A549 (cell line): ENCODE data around the gene SHMT2. TPM values are rescaled to one million over a fixed set of nuclear protein-coding genes. Genes with fewer than 3 reads are reported as not detected.

Experiments
- ATAC-seq, 2 experiments: fragments of 200-7000 bp in 1 of 2; fragments of >200 bp in 1 of 2; cut with Nextera tagmentation in 1 of 2; cut with Tn5 transposase in 1 of 2; 3 replicates each; pipeline versions ENCODE4 v1.8.0 to v1.9.1; 2018 to 2020; ENCODE audit warnings: mild to moderate bottlenecking in 1 of 2, moderate library complexity in 1 of 2
- CTCF ChIA-PET: fragments of 300-600 bp; sonication (Branson Sonifier 250); formaldehyde crosslinking; extraction: SDS; loops from one replicate; lab custom pipeline; 2021; ENCODE audit warnings: antibody characterized with exemption, inconsistent platforms; lab: Yijun Ruan, JAX
- POLR2A ChIA-PET: fragments of 350-600 bp; formaldehyde crosslinking; extraction: SDS; loops from one replicate; lab custom pipeline; 2021; ENCODE audit warnings: antibody characterized with exemption, inconsistent platforms; lab: Yijun Ruan, JAX
- DNase-seq, 2 experiments: peaks; one replicate each; pipeline versions ENCODE4 v3.0.0 to v3.0.0-alpha.2; 2011 to 2016; ENCODE audit warnings: low read depth in 1 of 2, low spot score in 1 of 2
- FAIRE-seq: peaks from 2 replicates; lab custom pipeline; 2011; peaks lifted over from hg19 to GRCh38; lab: Jason Lieb, UNC
- H3K27ac ChIP-seq, 2 experiments: fragments of >200 bp; sonication (Bioruptor Twin); formaldehyde crosslinking; 3 replicates each; pipeline ENCODE4 v1.5.1; 2016 to 2017
- H3K4me1 ChIP-seq: fragments of >200 bp; sonication (Bioruptor Twin); formaldehyde crosslinking; 3 replicates; pipeline ENCODE4 v1.6.1; 2016
- H3K4me2 ChIP-seq: fragments of >200 bp; sonication (Bioruptor Twin); formaldehyde crosslinking; 3 replicates; pipeline ENCODE4 v1.6.1; 2016
- H3K4me3 ChIP-seq: fragments of >200 bp; sonication (Bioruptor Twin); formaldehyde crosslinking; 3 replicates; pipeline ENCODE4 v1.5.1; 2016
- H3K9me3 ChIP-seq: fragments of >200 bp; sonication (Bioruptor Twin); formaldehyde crosslinking; 3 replicates; pipeline ENCODE4 v1.6.1; 2016
- CBX2 ChIP-seq: fragments of 200-600 bp; sonication (generic); IDR thresholded peaks from 2 replicates; pipeline ENCODE4 v1.6.1; 2016; ENCODE audit warnings: low read depth, mild to moderate bottlenecking, borderline replicate concordance
- CEBPB ChIP-seq, 2 experiments: fragments of >200 bp in 1 of 2; sonication (Bioruptor Twin) in 1 of 2; formaldehyde crosslinking in 1 of 2; IDR thresholded peaks; 2 replicates each; pipeline ENCODE4 v1.6.1; 2012 to 2016
- CHD2 ChIP-seq: fragments of 150-350 bp; IDR thresholded peaks from 2 replicates; pipeline ENCODE4 v1.6.1; 2014; ENCODE audit warnings: low read length; ENCODE audit not compliant: partially characterized antibody
- EHF ChIP-seq: fragments of 250-450 bp; sonication (Bioruptor Pico); IDR thresholded peaks from 2 replicates; pipeline ENCODE4 v1.5.0; 2020; ENCODE audit warnings: mild to moderate bottlenecking
- FOXS1 ChIP-seq: fragments of 250-450 bp; sonication (Bioruptor Pico); IDR thresholded peaks from 2 replicates; pipeline ENCODE4 v1.5.0; 2020; ENCODE audit warnings: mild to moderate bottlenecking, moderate library complexity
- HDAC2 ChIP-seq: fragments of 200-600 bp; sonication (generic); IDR thresholded peaks from 2 replicates; pipeline ENCODE4 v1.6.1; 2016
- HOXB5 ChIP-seq: fragments of 250-450 bp; sonication (Bioruptor Pico); IDR thresholded peaks from 2 replicates; pipeline ENCODE4 v1.5.0; 2020; ENCODE audit warnings: mild to moderate bottlenecking, moderate library complexity
- JUN ChIP-seq, 2 experiments: fragments of >200 bp; sonication (Bioruptor Twin); formaldehyde crosslinking; IDR thresholded peaks; 2 replicates in 1 of 2; 3 replicates in 1 of 2; pipeline ENCODE4 v1.6.1; 2016 to 2017
- JUNB ChIP-seq: fragments of >200 bp; sonication (Bioruptor Twin); formaldehyde crosslinking; IDR thresholded peaks from 2 replicates; pipeline ENCODE4 v1.6.1; 2016
- MAZ ChIP-seq: fragments of 150-350 bp; IDR thresholded peaks from 2 replicates; pipeline ENCODE4 v1.6.1; 2014; ENCODE audit warnings: antibody characterized with exemption, low read depth, low read length, borderline replicate concordance
- MYC ChIP-seq: IDR thresholded peaks from 2 replicates; pipeline ENCODE4 v1.6.1; 2012; ENCODE audit warnings: mild to moderate bottlenecking, inconsistent platforms, low read length, improper control_type of control experiment, borderline replicate concordance
- NPAS2 ChIP-seq: fragments of 250-450 bp; sonication (Bioruptor Pico); IDR thresholded peaks from 2 replicates; pipeline ENCODE4 v1.8.0; 2022; ENCODE audit warnings: mild to moderate bottlenecking, moderate library complexity, borderline replicate concordance
- POLR2AphosphoS2 ChIP-seq: conservative IDR thresholded peaks from 2 replicates; pipeline ENCODE4 v1.6.1; 2012; ENCODE audit warnings: low read length, improper control_type of control experiment, inconsistent platforms
- RFX5 ChIP-seq: fragments of 450-650 bp; IDR thresholded peaks from 2 replicates; pipeline ENCODE4 v1.7.1; 2014; ENCODE audit warnings: antibody characterized with exemption, mild to moderate bottlenecking, moderate library complexity
- SMC3 ChIP-seq: fragments of >200 bp; sonication (Bioruptor Twin); formaldehyde crosslinking; IDR thresholded peaks from 3 replicates; pipeline ENCODE4 v1.6.1; 2018; ENCODE audit warnings: inconsistent platforms
- WGBS: methylation state at CpG from one replicate; pipeline ENCODE4 v1.1.6; 2017; ENCODE audit errors: missing lambda C conversion rate; 5-methylcytosine and 5-hydroxymethylcytosine counted together
- polyA plus RNA-seq, 4 experiments: library from polyadenylated mRNA; depleted of rRNA in 3 of 4; stranded (reverse); fragments of >200 nt; fragmentation: RNase III in 1 of 4; extraction: RNeasy Plus Mini Kit Qiagen cat#74134 plus additional on column Dnase treatment in 1 of 4; gene quantifications; 2 replicates in 3 of 4; 3 replicates in 1 of 4; pipeline ENCODE4 v1.2.3, GENCODE V29; 2011 to 2017
- TF ChIP-seq, protein P1 (sequence below): fragments of 250-450 bp; sonication (Bioruptor Pico); IDR thresholded peaks from 2 replicates; pipeline ENCODE4 v1.5.0; 2021; ENCODE audit warnings: mild to moderate bottlenecking, moderate library complexity, borderline replicate concordance
- TF ChIP-seq, protein P2 (sequence below): fragments of >200 bp; sonication (Bioruptor Twin); formaldehyde crosslinking; IDR thresholded peaks from 2 replicates; pipeline ENCODE4 v1.6.1; 2016
- TF ChIP-seq, protein P3 (sequence below): fragments of 200-600 bp; sonication (generic); IDR thresholded peaks from 2 replicates; pipeline ENCODE4 v1.6.1; 2016; ENCODE audit warnings: antibody characterized with exemption, mild to moderate bottlenecking, moderate library complexity

SHMT2 gene
- polyA plus RNA-seq, 2 of the 4 experiments (the other 2 are of a cell fraction), result 113 to 156 TPM

DNA sequence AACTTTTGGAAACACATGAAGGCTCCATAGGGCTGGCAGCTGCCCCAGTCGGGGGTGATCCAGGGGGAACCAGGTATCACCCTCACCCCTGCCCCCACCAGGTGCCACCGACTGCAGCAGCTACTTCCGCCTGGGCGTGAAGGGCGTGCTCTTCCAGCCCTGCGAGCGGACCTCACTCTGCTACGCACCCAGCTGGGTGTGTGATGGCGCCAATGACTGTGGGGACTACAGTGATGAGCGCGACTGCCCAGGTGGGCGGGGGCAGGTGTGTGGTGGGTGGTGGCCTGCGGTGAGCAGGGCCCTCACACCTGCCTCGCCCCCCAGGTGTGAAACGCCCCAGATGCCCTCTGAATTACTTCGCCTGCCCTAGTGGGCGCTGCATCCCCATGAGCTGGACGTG lies 35.3 kb upstream of the SHMT2 start (continued):
- no peak for TF ChIP-seq CEBPB (IDR thresholded peaks at IDR 0.05)
- no peak for TF ChIP-seq POLR2AphosphoS2

DNA sequence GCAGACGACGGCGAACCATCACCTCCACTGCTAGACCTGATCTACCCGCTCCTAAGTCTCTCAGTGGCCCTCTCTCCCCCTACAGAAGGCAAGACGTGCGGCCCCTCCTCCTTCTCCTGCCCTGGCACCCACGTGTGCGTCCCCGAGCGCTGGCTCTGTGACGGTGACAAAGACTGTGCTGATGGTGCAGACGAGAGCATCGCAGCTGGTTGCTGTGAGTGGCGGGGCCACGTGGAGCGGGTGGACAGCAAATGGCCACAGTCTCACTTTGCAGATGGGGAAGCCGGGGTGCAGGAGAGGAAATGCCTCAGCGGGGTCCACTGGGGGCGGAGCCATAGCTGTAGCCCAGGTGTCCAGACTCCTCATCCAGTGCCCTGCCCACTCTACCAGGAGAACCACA lies 34.3 kb upstream of the SHMT2 start:
- ATAC-seq, result no peak

DNA sequence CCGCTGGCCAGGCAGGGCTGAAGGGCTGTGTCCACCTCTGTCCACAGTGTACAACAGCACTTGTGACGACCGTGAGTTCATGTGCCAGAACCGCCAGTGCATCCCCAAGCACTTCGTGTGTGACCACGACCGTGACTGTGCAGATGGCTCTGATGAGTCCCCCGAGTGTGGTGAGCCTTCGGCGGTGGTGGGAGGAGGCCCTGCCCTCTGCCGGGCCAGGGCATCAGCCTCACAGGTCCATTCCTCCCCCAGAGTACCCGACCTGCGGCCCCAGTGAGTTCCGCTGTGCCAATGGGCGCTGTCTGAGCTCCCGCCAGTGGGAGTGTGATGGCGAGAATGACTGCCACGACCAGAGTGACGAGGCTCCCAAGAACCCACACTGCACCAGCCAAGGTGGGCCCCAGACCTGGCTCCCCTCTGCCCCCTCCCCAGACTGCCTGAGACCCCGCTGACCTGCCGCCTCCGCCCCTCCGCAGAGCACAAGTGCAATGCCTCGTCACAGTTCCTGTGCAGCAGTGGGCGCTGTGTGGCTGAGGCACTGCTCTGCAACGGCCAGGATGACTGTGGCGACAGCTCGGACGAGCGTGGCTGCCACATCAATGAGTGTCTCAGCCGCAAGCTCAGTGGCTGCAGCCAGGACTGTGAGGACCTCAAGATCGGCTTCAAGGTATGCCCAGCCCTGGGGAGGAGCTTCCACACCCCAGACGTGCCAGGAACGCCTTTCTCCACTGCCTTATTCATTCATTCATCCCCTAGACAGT lies 33.7 kb upstream of the SHMT2 start:
- Histone ChIP-seq H3K4me3 (no peak overlapping the region), H3K4me2 (no peak overlapping the region), H3K27ac (no peak overlapping the region), H3K9me3 (no peaks in the 10 kb centered on the region), H3K4me1 (no peaks in the 10 kb centered on the region)
- CTCF ChIA-PET, result interaction anchor here (0.6 to 20.5 kb wide), 6 partner anchors 18 to 81 kb away, joined by 3 to 383 read pairs (median 12); no protein-coding TSS in a partner anchor
- FAIRE-seq (no peak), ATAC-seq (peak in 1 of 2 experiments; percentile 7; a peak in 3 of 6 replicates), DNase-seq (no peak)
- POLR2A ChIA-PET, result no interaction called here
- WGBS, result 85% methylated on average over 30 of the region's 34 CpGs
- TF ChIP-seq CEBPB (IDR thresholded peaks at IDR 0.05) (no peak), JUN (IDR thresholded peaks at IDR 0.05) (no peak), NPAS2 (CRISPR knock-in tag) (no peak), SMC3 (no peak), MYC (no peak)

More for the DNA sequence above, 34.3 kb upstream of the SHMT2 start:
- no peak overlapping the region for H3K4me2 ChIP-seq
- no peak overlapping the region for H3K4me3 ChIP-seq
- TF ChIP-seq, protein P1, sequence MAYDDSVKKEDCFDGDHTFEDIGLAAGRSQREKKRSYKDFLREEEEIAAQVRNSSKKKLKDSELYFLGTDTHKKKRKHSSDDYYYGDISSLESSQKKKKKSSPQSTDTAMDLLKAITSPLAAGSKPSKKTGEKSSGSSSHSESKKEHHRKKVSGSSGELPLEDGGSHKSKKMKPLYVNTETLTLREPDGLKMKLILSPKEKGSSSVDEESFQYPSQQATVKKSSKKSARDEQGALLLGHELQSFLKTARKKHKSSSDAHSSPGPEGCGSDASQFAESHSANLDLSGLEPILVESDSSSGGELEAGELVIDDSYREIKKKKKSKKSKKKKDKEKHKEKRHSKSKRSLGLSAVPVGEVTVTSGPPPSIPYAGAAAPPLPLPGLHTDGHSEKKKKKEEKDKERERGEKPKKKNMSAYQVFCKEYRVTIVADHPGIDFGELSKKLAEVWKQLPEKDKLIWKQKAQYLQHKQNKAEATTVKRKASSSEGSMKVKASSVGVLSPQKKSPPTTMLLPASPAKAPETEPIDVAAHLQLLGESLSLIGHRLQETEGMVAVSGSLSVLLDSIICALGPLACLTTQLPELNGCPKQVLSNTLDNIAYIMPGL, result no peak
- TF ChIP-seq JUNB (no peak), CBX2 (no peak), JUN (IDR thresholded peaks at IDR 0.05) (no peak), EHF (CRISPR knock-in tag) (no peak), MAZ (no peak), FOXS1 (no peak)
- TF ChIP-seq, protein P2, sequence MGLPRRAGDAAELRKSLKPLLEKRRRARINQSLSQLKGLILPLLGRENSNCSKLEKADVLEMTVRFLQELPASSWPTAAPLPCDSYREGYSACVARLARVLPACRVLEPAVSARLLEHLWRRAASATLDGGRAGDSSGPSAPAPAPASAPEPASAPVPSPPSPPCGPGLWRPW, result no peak
- FAIRE-seq, result no peak
- no peaks in the 10 kb centered on the region for H3K4me1 ChIP-seq
- H3K27ac ChIP-seq, result no peak overlapping the region
- WGBS, result 86% methylated on average over 17 of the region's 19 CpGs
- H3K9me3 ChIP-seq, result no peaks in the 10 kb centered on the region
- DNase-seq, result no peak
- POLR2A ChIA-PET, result interaction anchor here (0.6 kb wide), 1 partner anchor 21 kb away, joined by 3 read pairs; no protein-coding TSS in a partner anchor
- CTCF ChIA-PET, result interaction anchor here (0.6 to 20.5 kb wide), 7 partner anchors 18 to 438 kb away, joined by 3 to 383 read pairs (median 4); no protein-coding TSS in a partner anchor

DNA sequence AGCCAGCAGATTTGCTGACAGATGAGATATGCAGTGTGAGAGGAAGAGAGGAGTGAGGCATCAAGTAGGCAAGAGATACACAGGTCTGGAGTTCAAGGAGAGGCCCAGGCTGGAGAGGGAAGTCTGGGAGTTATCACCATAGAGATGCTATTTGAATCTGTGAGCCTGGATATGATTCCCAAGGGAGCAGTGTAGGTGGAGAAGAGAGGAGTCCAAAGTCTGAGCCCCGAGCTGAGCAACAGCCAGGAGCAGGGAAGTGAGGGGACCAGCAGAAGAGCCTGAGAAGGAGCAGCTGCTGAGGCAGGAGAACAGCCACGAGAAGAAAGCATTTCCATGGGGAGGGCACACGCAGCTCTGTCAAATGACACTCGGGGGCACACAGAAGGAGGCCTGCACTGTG lies 33.1 kb upstream of the SHMT2 start:
- H3K4me2 ChIP-seq, result no peak overlapping the region
- TF ChIP-seq NPAS2 (CRISPR knock-in tag) (no peak), CHD2 (no peak), HDAC2 (no peak), RFX5 (no peak), HOXB5 (no peak)
- TF ChIP-seq, protein P3, sequence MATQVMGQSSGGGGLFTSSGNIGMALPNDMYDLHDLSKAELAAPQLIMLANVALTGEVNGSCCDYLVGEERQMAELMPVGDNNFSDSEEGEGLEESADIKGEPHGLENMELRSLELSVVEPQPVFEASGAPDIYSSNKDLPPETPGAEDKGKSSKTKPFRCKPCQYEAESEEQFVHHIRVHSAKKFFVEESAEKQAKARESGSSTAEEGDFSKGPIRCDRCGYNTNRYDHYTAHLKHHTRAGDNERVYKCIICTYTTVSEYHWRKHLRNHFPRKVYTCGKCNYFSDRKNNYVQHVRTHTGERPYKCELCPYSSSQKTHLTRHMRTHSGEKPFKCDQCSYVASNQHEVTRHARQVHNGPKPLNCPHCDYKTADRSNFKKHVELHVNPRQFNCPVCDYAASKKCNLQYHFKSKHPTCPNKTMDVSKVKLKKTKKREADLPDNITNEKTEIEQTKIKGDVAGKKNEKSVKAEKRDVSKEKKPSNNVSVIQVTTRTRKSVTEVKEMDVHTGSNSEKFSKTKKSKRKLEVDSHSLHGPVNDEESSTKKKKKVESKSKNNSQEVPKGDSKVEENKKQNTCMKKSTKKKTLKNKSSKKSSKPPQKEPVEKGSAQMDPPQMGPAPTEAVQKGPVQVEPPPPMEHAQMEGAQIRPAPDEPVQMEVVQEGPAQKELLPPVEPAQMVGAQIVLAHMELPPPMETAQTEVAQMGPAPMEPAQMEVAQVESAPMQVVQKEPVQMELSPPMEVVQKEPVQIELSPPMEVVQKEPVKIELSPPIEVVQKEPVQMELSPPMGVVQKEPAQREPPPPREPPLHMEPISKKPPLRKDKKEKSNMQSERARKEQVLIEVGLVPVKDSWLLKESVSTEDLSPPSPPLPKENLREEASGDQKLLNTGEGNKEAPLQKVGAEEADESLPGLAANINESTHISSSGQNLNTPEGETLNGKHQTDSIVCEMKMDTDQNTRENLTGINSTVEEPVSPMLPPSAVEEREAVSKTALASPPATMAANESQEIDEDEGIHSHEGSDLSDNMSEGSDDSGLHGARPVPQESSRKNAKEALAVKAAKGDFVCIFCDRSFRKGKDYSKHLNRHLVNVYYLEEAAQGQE, result no peak
- TF ChIP-seq, protein P2, result no peak
- no peaks in the 10 kb centered on the region for H3K9me3 ChIP-seq
- no peaks in the 10 kb centered on the region for H3K4me1 ChIP-seq
- POLR2A ChIA-PET, result no interaction called here
- DNase-seq (no peak), FAIRE-seq (no peak), ATAC-seq (peak in 1 of 2 experiments; percentile 30; a peak in 3 of 6 replicates)
- no peak overlapping the region for H3K27ac ChIP-seq
- 65% methylated on average over 4 of the region's 4 CpGs for WGBS
- CTCF ChIA-PET, result interaction anchor here (0.8 to 20.5 kb wide), 8 partner anchors 8 to 128 kb away, joined by 3 to 383 read pairs (median 6); no protein-coding TSS in a partner anchor
- H3K4me3 ChIP-seq, result no peak overlapping the region
